Breast epithelium (tissue), 4 donors: ENCODE measurements around the gene ATXN7L1. TPM values are rescaled to one million over a fixed set of nuclear protein-coding genes. Genes with fewer than 3 reads are reported as not detected.
"Not testable (repeated sequence)": the region's sequence is repeated elsewhere in the genome, so short reads cannot be mapped to it uniquely, and the experiment has no call there.

Experiments
- DNase-seq, 2 donors: peaks; one replicate each; pipeline ENCODE4 v3.0.0-alpha.2; 2019; ENCODE audit warnings: low spot score in 2 of 2
- H3K27ac ChIP-seq, 2 donors: fragments of 200-600 bp; sonication (generic) in 1 of 2; one replicate each; pipeline ENCODE4 v1.5.1; 2016 to 2019; ENCODE audit warnings: mild to moderate bottlenecking in 1 of 2
- H3K27me3 ChIP-seq, 2 donors: fragments of 200-600 bp; sonication (generic) in 1 of 2; one replicate each; pipeline versions ENCODE4 v1.5.1 to v1.6.0; 2017 to 2019; ENCODE audit warnings: control low read depth in 1 of 2, mild to moderate bottlenecking in 1 of 2
- H3K36me3 ChIP-seq: fragments of 200-600 bp; one replicate; pipeline ENCODE4 v1.5.1; 2019
- H3K4me1 ChIP-seq, 2 donors: fragments of 200-600 bp; sonication (generic); one replicate each; pipeline ENCODE4 v1.5.1; 2016 to 2019; ENCODE audit warnings: control low read depth in 1 of 2
- H3K4me3 ChIP-seq, 3 donors: fragments of 200-600 bp; sonication (generic); 1 replicate in 2 of 3; 2 replicates in 1 of 3; pipeline ENCODE4 v1.5.1; 2016 to 2019; ENCODE audit warnings: mild to moderate bottlenecking in 3 of 3, moderate library complexity in 2 of 3
- H3K9me3 ChIP-seq, 2 donors: fragments of 200-600 bp; sonication (generic) in 1 of 2; one replicate each; pipeline ENCODE4 v1.5.1; 2016 to 2019; ENCODE audit warnings: control low read depth in 1 of 2
- CTCF ChIP-seq, 3 donors: fragments of 450-650 bp; IDR thresholded peaks; one replicate each; pipeline ENCODE4 v1.5.1; 2016 to 2017; ENCODE audit warnings: antibody characterized with exemption in 3 of 3, mild to moderate bottlenecking in 3 of 3, moderate library complexity in 3 of 3
- POLR2A ChIP-seq: fragments of 450-650 bp; IDR thresholded peaks from one replicate; pipeline ENCODE4 v1.6.1; 2016; ENCODE audit warnings: antibody characterized with exemption, mild to moderate bottlenecking, moderate library complexity
- POLR2AphosphoS5 ChIP-seq, 3 donors: sonication (generic); formaldehyde crosslinking; IDR thresholded peaks; one replicate each; pipeline ENCODE4 v1.6.1; 2017; ENCODE audit warnings: antibody characterized with exemption in 3 of 3
- intact Hi-C: fragments of 100-400 bp; cut with DNase I; formaldehyde crosslinking; loops from one replicate; pipeline ENCODE4 v1.15.1; 2023; ENCODE audit warnings: low total_unique reads
- total RNA-seq, 3 donors: library from RNA; depleted of rRNA; stranded (reverse); fragments of >200 nt; gene quantifications; one replicate each; pipeline ENCODE4 v1.1.0, GENCODE V29; 2016

ATXN7L1 gene
- total RNA-seq, 3 donors from 2014 or later, result 10.7 to 18.4 (median 12.5) TPM

- Histone ChIP-seq H3K27ac (no peak overlapping the region), H3K9me3 (no peaks in the 10 kb centered on the region), H3K4me1 (no peaks in the 10 kb centered on the region)
Measured at GRCh38 chr7:105599551-105599950, 276.8 kb downstream of the ATXN7L1 start.

GRCh38 chr7:105599080-105599479, 277.3 kb downstream of the ATXN7L1 start:
- intact Hi-C loops, H3K27ac ChIP-seq, H3K4me3 ChIP-seq, H3K36me3 ChIP-seq, H3K9me3 ChIP-seq, H3K4me1 ChIP-seq, DNase-seq, H3K27me3 ChIP-seq: not testable (repeated sequence)

More at GRCh38 chr7:105599551-105599950, 276.8 kb downstream of the ATXN7L1 start:
- no peak for TF ChIP-seq POLR2AphosphoS5 (IDR thresholded peaks at IDR 0.05)
- TF ChIP-seq POLR2A, result no peak
- no peak for TF ChIP-seq CTCF (IDR thresholded peaks at IDR 0.05)
- no peaks in the 10 kb centered on the region for H3K27me3 ChIP-seq
- H3K4me3 ChIP-seq, result no peak overlapping the region
- intact Hi-C loops, result no loop called here
- no peaks in the 10 kb centered on the region for H3K36me3 ChIP-seq
- DNase-seq, result no peak

- intact Hi-C loops, result no loop called here
- no peak overlapping the region for H3K27ac ChIP-seq
- no peaks in the 10 kb centered on the region for H3K27me3 ChIP-seq
- no peaks in the 10 kb centered on the region for H3K4me1 ChIP-seq
- no peak for TF ChIP-seq POLR2A
- no peak for TF ChIP-seq CTCF (IDR thresholded peaks at IDR 0.05)
- no peak for TF ChIP-seq POLR2AphosphoS5 (IDR thresholded peaks at IDR 0.05)
- H3K9me3 ChIP-seq, result no peaks in the 10 kb centered on the region
- no peak for DNase-seq
- H3K36me3 ChIP-seq, result no peaks in the 10 kb centered on the region
- H3K4me3 ChIP-seq, result no peak overlapping the region
Measured at GRCh38 chr7:105596866-105597265, 279.5 kb downstream of the ATXN7L1 start.

GRCh38 chr7:105594034-105594433, 282.4 kb downstream of the ATXN7L1 start:
- Histone ChIP-seq H3K27me3 (no peaks in the 10 kb centered on the region), H3K4me1 (no peaks in the 10 kb centered on the region), H3K36me3 (no peaks in the 10 kb centered on the region), H3K4me3 (no peak overlapping the region), H3K27ac (no peak overlapping the region), H3K9me3 (no peaks in the 10 kb centered on the region)
- no peak for DNase-seq
- intact Hi-C loops, result no loop called here
- no peak for TF ChIP-seq CTCF (IDR thresholded peaks at IDR 0.05)
- no peak for TF ChIP-seq POLR2A
- TF ChIP-seq POLR2AphosphoS5 (IDR thresholded peaks at IDR 0.05), result no peak

GRCh38 chr7:105591522-105591921, 284.9 kb downstream of the ATXN7L1 start:
- H3K27me3 ChIP-seq, result no peaks in the 10 kb centered on the region
- intact Hi-C loops, result no loop called here

More at GRCh38 chr7:105591522-105591921, 284.9 kb downstream of the ATXN7L1 start:
- Histone ChIP-seq H3K27ac (no peak overlapping the region), H3K9me3 (no peaks in the 10 kb centered on the region), H3K36me3 (no peaks in the 10 kb centered on the region), H3K4me3 (no peak overlapping the region), H3K4me1 (no peaks in the 10 kb centered on the region)
- no peak for DNase-seq
- TF ChIP-seq CTCF (IDR thresholded peaks at IDR 0.05), result no peak
- TF ChIP-seq POLR2AphosphoS5 (IDR thresholded peaks at IDR 0.05), result no peak
- TF ChIP-seq POLR2A, result no peak
